Peyer's patch (tissue), 4 donors: ENCODE data around the gene TOX2.

Source experiments
- CTCF ChIP-seq, 6 experiments: fragments of 450-650 bp in 4 of 6; fragments of 200-600 bp in 2 of 6; sonication (generic) in 1 of 6; IDR thresholded peaks; one replicate each; pipeline ENCODE4 v1.5.1; 2017 to 2019; ENCODE audit warnings: antibody characterized with exemption in 6 of 6, mild to moderate bottlenecking in 3 of 6, moderate library complexity in 1 of 6
- POLR2A ChIP-seq, 2 donors: fragments of 450-650 bp; IDR thresholded peaks; one replicate each; pipeline ENCODE4 v1.5.1; 2017; ENCODE audit warnings: antibody characterized with exemption in 2 of 2, mild to moderate bottlenecking in 2 of 2, moderate library complexity in 2 of 2

- TF ChIP-seq CTCF (IDR thresholded peaks at IDR 0.05) = no peak
- TF ChIP-seq POLR2A (IDR thresholded peaks at IDR 0.05) = no peak
Observed at GRCh38 chr20:44011251-44011940, 96.7 kb downstream of the TOX2 start.
